ENCODE measurements around the gene SOCS2.

SOCS2 gene

DNA sequence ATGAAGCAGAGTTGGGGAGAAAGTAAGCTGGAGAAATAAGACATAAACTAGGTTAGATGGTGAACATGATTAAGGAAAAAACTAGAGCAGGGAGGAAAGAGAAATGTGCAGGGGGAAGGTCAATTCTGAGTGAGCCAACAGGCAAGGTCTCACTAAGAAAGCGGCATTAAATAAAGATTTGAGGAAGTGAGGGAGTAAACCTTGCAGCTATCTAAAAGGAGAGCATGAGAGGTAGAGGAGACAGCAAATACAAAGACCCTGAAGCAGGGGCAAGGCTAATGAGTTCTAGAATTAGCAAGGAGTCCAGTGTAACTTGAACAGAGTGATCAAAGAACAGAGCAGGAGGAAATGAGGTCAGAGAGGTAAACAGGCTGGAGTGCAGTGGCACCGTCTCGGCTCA, 4.4 kb upstream of the SOCS2 start:
- FAIRE-seq: no peak

DNA sequence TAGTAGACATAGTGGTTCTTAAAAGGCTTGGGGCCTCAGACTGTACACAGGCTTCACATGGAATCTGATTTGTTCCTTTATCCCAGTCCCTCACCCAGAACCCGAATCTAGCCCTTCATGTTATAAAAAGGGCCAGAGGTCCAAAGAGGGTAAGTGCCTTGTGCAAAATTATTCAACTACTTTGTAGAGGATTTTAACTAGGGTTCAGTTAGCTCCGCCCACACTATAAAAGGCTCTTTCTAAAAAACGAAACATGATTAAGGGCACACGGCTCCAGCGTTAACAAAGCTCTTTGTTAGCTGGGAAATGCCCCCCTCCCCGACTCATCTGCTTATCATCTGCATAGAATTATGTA, 3.2 kb upstream of the SOCS2 start:
- FAIRE-seq: no peak

DNA sequence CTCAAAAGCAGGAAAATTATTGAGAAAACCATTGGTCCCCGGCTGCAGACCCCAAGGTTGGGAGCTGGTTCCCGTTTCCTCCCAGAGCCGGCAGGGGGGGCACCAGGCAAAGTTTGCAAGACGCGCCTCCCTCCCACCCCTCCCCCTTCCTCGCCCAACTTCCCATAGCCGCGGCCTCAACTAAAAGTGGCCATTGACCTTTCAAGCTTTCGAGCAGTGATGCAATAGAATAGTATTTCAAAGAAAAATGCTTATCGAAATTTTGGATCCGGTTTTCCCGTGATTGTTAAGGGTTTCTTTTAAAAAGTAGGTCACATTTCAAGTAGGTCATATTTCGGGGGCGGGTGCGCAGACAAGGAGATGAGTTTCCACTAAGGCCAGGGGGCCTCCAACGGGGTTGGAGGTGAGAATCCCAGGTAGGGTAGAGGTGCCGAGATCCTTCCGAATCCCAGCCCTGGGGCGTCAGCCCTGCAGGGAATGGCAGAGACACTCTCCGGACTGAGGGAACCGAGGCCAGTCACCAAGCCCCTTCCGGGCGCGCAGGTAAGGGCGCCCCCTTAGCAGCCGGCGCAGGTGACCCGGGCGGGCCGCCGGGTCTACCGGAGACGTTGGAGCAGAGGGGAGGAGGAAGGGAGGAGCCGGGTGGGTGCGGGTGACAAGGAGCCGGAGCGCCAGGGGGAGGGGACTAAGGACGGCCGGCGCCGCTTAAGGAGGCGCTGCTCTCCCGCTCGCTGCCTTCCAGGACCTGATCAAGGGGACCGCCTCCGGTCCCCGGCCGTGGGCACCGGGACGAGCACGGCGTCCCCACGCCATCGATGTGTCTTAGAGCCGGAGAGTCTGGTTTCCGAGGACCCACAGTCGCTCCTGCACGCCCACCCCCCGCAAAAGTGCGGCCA, 2.6 kb upstream of the SOCS2 start:
- FAIRE-seq: no peak

DNA sequence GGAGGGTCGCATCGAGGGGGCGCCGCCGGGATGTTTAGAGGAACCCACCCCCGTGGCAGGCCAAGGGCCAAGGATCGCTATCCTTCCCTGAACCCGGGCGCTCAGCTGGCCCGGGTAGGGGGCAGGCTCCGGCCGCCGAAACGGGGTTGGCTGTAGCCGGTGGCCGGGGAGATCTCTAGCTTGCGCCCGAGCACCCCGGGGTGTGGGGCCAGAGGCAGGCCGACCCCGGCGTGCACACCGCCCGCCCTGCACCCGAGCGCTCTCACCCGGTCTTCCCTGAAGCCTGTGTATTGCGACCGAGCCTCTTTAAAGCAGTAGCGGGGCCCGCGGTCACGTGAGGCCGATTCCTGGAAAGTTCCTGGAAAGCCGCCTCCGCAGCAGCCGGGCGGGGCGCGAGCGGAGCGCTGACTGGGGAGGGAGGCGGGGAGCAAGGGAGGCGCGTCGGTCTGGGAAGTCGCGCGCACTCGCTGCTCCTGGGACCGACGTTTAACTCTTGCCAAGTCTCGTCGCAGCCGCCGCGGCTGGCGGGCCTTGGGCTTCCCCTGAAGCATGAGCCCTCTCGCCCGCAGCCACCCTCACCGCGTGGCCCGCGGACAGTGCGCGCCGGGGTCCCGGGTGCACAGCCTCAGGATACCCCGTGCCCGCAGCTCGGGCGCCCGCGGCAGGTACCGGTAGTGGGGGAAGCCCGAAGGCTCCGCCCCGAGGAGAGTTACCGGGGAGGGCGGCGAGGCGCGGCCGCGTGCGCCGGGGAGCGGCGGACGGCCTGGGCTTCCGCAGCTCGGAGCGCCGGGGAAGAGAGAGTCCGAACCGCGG, 1.7 kb upstream of the SOCS2 start:
- FAIRE-seq: no peak

DNA sequence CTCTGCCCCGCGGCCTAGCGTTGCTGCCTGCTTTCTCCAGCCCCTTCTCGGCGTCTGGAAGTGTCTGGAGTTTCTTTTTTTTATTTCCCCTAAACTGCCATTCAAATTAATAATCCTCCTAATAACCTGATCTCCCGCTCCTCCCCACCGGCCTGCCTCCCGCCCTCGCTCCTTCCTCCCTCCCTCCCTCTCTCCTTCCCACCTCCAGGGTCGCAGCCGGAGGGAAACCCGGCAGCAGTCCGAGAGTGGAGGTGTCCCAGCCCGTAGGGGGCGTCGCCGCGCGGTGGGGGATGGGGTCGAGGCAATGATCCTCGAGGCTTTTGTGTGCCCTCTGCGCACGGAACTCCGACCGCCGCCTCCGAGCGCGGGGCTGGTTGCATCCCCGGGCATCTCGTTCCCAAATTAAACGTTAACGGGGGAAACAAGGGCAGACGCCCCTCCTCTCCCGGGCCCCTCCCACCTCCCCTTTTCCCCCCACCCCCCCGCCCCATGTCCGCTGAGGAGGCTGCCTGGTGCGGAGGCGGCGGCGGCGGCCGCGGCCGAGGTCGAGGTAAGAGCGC, 1.0 kb upstream of the SOCS2 start:
- FAIRE-seq: no peak

DNA sequence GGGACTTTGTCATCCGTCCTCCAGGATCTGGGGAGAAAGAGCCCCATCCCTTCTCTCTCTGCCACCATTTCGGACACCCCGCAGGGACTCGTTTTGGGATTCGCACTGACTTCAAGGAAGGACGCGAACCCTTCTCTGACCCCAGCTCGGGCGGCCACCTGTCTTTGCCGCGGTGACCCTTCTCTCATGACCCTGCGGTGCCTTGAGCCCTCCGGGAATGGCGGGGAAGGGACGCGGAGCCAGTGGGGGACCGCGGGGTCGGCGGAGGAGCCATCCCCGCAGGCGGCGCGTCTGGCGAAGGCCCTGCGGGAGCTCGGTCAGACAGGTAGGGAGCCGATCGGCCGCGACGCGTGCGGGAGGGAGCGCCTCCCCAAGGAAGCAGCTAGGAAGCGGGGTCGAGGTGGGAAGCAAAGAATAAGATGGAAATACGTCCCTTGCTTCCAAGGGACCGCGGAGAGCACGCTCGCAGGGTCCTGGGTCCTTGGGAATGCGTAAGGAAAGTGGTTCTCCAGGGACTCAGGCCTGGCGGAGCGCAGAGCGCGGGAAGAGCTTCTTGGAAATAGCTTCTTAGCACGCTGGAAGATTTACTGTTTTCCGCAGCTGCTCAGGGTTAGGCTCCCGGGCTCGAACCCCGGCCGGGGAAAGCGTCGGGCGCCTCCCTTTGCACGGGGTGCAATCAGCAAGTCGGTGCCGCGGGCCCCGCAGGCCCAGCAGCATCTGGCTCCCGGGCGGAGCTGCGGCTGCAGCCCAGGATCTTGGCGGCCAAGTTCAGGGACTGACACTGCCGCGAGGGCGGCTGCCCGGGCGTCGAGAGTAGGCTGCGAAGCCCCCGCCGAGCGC, 457 bp downstream of the SOCS2 start:
- FAIRE-seq: no peak

DNA sequence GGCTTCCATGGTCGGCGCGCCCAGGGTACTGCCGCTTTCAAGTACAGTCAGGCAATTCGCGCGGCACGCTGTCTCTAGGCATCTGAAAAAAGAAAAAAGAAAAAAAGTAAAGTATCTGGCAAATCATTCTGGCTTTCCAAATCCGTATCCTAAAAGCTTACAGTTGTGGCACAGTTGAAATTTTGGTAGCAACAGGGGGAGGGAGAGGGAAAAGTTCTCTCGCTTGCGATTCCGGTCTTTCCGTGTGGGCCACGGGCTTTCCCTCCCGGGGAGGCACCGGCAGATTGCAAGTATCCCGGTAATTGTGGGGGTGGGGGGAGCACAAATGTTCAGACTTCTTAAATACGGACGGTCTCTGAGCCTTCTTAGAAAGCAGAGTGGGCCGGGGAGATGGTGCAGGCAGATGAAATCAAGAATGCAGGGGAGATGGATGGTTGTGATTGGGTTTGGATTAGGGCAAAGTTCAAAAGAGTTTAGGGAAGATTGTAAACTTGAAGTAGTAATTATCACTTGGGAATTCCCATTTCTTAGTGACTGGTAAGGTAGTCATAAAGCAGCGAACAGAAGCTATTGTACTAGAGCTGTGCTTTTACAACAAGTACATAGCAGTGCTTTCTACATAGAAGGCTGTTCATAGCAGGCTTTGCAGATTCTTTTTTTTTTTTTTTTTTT, 1.2 kb downstream of the SOCS2 start:
- no peak for FAIRE-seq

DNA sequence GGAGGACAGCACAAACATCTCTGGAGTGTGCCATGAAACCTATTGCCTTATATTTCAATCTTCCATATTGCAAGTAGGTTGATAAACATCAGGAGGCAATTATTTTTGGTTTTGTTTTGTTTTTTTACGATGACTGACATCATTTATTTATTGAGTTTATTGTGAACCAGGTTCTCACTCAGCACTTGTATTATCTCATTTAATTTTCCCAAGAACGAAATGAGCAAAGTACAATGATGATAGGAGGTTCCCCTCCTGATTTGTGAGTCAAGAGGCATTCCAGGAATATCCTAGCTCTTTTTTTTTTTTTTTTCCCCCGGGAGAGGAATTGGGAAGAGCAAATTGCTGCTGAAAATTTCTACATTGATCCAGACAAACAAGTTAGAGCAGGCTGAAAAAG, 4.7 kb downstream of the SOCS2 start:
- no peak for FAIRE-seq

DNA sequence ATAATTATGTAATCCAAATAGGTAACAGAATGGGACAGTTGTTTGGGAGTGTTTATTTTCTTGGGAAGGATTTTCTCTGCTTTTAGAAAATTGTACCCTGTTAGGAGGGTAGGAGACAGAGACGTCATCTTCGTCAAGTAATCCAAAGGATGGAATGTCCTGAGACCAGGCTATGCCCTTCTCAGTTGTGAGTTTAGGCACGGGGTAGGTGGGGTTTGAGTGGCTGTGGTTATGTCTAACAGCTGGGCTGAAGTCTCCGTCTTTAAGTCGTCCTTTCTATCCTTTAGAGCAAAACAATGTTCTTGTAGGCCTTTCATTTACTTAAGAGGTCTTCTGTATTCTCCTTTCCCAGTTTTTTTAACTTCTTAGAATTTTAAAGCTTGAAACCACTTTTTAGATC, 5.7 kb downstream of the SOCS2 start:
- no peak for FAIRE-seq

DNA sequence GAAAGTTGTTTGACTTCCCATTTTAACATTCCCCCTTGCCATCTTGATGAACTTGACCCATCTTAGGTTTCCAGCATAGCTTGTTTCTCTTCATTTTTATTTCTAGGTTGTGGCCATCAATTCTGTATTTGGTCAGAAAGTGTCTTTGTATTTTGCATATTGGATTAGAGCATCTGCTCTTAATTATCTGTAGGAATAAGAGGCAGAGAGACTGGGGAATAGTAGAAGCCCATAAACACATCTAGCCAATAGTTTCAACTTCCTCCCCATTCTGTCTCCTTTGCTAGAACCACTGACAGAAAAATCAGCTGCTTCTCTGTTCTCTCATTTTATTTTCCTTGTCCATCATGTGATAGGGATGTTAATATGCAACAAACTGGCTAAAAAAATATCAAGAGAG, 8.2 kb downstream of the SOCS2 start:
- FAIRE-seq: no peak

DNA sequence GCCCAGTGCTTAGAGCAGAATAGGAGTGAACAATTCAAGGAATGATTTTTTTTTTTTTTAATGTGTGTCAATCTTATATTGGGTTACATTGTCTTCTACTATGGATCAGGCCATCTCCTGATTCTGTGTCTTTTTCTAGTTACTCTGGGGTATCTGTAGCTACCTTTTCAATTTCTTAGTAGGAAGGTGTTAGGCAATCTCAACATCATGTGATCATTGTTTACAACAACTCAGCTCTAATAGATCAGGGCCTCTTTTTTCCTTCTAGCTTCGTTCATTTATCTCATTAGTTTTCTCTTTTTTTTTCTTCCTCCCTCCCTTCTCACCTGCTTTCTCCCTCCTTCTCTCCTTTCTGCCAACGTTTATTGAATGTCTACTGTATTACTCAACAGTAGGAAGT, 8.9 kb downstream of the SOCS2 start:
- FAIRE-seq: no peak

DNA sequence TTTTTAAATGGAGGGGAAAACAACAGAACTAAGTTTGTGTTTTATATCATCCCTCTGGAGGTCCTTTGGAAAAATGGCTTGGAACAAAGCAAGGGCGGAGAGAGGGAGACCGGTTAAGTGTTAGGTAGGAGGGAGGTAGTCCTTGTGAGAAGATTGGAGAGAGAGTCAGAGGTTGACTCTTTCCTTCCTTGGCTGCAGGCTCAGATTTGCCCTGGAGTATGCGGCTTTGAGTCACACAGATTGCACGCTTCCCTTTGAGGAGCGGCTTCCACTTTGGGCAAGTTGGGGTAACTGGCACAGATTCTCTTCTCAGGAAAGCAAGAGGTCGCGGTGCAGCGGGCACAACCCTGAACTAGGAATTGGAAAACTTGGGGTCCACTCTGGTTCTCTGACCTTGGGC, 9.9 kb downstream of the SOCS2 start:
- no peak for FAIRE-seq

DNA sequence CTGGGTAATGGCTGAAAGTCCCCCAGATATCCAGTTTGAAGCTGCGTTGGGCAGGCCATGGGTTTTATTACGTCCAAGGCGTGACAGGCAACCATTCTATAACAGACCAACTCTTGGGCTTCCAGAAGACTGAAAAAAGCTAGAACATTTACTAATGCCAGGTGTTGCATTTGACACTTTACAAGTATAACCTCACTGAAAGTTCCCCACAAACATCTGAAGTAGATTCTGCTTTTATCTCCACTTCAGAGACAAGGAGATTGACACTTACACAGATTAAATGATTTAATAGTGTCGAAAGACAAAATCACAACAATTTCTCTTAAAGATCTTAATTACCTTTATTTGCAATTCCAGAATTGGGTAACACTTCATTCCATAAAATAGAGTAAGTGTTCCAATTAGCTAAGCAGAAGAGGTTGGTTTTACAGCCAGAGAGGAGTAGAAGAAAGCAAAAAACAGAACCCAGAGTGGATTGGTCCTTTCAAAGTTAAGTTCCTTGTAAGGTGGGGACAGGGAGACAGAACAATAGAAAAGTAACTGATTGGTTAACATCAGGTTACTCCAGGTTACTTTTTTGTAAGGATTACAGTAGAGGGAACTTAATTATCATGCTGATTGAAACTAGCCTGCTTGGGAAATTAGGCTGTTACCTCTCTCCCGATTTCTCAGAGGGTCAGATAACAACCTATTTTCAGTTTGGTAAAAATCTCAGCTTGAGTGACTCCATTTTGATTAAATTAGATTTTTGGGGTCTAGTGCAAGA, 11.3 kb downstream of the SOCS2 start:
- FAIRE-seq: no peak

DNA sequence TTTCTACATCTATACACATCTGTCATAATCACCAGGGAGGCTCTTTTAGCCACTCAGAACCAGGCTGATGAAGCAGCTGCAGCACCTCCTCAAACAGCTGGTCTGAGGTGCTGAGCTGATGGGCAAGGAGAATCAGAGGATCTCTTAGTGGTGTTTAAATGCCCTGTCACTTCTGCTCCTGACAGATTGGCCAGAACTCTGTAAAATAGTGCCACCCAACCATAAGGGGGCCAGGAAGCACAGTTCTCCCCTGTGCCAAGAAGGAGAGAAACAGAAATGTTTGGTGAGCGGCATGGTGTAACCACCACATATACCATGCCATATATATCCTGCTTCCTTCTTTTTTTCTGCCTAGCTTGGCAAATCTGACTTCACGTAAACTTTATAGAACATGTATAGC, 12.8 kb downstream of the SOCS2 start:
- FAIRE-seq: no peak

DNA sequence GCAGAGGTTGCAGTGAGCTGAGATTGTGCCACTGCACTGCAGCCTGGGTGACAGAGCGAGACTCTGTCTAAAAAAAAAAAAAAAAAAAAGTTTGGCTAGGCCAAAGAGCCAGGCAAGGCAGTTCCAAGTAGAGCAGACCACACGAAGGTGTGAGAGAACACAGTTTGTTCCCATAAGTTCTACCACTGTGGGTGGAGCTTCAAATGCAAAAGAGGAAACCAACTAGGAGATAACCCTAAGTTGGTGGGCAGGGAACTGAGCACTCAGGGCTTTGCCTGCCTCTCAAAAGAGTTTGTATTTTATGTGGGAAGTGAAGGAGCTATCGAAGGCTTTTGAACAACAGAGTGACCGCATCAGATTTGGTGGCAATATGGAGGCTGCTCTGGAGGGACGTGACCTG, 15.1 kb downstream of the SOCS2 start:
- no peak for FAIRE-seq

DNA sequence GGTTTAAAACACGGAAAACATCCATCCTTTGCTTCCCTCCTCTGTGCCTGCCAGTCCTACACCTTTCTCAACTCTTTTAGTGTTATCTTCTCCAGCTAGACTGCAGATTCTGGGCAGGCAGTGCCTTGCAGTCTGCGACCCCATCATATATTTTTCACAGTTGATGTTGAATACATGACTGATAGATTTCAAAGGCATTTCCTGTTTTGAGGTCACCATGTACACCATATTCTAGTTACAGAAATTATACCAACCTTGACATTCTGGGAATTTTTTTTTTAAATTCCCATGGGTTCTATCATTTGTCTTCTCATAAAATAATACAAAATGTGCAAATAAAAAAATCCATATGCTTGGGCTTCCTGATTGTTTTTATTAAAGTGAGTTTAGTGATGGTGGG, 16.6 kb downstream of the SOCS2 start:
- no peak for FAIRE-seq

DNA sequence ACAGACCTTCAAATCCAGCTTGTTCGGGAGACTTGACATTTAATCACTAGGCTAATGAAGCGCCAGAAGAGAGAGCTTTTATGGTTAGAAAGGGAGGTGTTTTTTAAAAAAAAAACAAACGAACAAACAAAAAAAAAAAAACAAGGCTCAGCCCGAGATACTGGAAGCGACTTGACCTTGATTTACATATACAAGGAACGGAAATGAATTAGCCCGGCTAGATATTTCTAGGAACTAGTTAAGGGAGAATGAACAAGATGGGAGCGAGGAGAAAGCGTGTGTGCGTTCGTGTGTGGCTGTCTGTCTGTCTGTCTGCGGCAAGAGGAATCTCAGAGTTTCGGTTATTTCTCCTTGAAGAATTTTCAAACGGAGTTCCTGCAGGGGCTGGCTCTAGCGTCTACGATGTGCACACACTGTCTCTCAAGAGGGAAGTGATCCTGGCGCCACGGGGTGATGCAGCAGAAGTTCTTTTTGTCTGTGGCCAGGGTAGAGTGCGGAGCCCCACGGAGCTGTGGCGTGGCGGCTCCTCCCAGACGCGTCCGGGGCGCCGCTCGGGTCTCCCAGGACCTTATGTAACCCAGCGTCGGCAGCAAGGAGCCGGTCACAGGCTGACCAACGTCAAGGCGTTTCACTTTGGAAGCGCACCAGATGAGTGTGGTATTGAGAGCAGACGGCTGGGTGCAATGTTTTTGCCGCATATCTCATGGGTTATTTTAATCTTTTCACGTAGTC, 18.8 kb downstream of the SOCS2 start:
- no peak for FAIRE-seq

DNA sequence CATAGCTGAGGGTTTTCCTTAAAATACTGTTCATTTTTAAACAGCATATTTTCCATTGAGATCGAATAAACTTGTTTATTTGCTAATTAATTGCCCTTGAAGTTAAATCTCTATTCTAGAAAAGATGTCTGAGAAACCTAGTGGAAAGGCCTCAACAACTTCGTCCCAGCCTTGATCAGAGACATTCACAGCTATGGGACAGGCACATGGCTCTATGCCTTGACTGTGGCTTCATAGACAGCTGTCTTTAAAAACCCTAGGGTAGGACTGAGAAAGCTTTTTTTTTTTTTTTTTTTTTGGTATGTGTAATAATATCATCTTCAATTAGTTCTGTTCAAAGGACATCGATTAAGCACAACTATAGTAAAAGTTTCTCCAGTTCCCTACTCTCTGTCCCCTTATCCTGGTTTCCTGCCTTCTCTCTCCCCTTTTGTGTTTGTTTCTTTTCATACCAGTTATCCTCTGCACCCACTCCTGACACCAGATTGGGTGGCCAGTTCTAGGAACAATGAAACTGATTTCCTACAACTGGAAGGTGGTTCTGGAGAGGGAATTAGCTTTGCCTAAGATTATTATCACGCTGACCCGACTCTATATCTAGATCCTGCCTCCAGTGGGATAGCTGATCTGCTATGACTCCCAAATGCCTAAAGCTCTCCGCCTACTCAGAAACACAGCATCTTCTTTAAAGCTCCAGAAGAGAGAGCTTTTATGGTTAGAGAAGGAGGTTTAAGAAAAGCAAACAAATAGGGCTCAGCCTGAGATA, 20.3 kb downstream of the SOCS2 start:
- no peak for FAIRE-seq

DNA sequence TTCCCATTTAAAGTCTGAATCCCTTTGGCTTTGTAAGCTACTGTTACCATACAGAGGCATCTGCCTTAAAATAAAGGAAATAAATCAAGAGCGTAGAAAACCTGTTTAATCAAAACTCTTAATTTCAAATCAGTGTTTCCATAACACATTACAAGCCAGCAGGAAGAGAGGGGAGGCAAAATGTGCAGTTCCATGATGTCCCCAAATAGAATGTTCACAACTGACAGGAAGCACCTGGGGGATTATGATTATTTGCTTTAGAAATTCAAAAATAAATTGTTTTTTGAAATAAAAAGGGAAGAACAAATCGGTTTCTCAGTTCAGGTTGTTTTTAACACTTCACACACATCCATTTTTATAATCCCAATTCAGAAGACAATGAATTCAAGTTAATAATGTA, 21.4 kb downstream of the SOCS2 start:
- no peak for FAIRE-seq

DNA sequence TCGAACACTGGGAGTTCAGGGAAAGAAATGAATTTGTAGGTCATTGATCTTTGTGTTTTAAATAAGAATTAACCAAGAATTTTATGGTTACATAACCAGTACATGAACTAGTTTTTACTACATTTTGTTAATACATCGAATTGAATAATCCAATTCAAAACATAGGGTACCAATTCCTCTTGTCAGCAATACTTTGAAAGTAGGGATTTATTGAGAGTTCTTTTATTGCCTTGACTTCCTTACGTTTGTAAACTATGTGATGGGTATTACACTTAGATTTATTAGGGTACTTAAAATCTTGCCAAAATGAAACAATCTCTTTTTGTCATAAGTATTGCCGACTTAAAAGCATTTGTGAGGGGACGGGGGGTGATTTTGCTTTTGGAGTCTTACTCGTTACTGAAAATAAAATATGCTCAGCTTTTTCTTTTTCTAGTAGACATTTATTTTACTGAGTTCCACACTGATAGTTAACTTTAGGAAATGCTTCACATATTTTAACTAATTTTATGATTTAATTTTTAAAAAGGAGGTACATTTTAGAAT, 22.4 kb downstream of the SOCS2 start:
- FAIRE-seq: no peak

Data from A204.1 (cell line).